GM13976 (cell line): ENCODE measurements around the gene RAB15.

Source experiments
- DNase-seq: peaks from one replicate; pipeline ENCODE4 v3.0.0; 2012; ENCODE audit warnings: low spot score
- in situ Hi-C: fragments of 300-500 bp; cut with MboI; formaldehyde crosslinking; loops from one replicate; pipeline ENCODE4 v1.12.0; 2022; ENCODE audit warnings: low sequenced_read_pairs, mixed read lengths, inconsistent platforms; ENCODE audit not compliant: unreplicated experiment
- TF ChIP-seq, protein P1 (sequence below): IDR thresholded peaks from 2 replicates; pipeline ENCODE4 v1.5.1; 2012; ENCODE audit warnings: borderline replicate concordance, mild to moderate bottlenecking; ENCODE audit not compliant: insufficient read depth; ENCODE audit errors: extremely low read depth, missing control alignments, control extremely low read depth

RAB15 gene

DNA sequence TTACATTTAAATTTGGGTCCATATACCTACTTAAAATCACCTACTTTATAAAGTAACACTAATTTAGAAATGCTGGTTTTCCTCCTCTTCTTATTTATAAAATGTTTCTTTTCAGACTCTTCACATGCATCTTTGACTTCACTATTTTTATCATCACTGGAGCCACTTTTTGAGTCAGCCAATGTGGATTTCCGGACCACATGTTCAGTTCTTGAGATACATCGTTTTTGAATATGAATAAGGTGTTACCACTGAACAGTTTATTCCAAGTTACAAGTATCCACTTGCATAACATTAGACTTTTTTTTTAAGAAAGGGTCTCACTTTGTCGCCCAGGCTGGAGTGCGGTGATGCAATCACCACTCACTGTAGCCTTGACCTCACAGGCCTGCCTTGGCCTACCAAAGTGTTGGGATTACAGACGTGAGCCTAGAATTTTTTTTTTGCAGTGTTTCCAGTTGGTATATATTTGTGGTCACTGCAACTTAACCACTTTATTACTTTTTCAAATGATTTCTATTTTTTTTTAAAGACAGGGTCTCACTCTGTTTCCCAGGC, 20.3 kb upstream of the RAB15 start:
- no peak for DNase-seq
- in situ Hi-C loops: loop anchor here (10.0 kb wide), 1 partner anchor 172 kb away; no protein-coding TSS in a partner anchor
- TF ChIP-seq, protein P1, sequence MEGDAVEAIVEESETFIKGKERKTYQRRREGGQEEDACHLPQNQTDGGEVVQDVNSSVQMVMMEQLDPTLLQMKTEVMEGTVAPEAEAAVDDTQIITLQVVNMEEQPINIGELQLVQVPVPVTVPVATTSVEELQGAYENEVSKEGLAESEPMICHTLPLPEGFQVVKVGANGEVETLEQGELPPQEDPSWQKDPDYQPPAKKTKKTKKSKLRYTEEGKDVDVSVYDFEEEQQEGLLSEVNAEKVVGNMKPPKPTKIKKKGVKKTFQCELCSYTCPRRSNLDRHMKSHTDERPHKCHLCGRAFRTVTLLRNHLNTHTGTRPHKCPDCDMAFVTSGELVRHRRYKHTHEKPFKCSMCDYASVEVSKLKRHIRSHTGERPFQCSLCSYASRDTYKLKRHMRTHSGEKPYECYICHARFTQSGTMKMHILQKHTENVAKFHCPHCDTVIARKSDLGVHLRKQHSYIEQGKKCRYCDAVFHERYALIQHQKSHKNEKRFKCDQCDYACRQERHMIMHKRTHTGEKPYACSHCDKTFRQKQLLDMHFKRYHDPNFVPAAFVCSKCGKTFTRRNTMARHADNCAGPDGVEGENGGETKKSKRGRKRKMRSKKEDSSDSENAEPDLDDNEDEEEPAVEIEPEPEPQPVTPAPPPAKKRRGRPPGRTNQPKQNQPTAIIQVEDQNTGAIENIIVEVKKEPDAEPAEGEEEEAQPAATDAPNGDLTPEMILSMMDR: no peak

GRCh38 chr14:64990939-64991338, 18.8 kb upstream of the RAB15 start:
- no peak for DNase-seq
- TF ChIP-seq, protein P1: no peak
- in situ Hi-C loops: loop anchor here (10.0 kb wide), 1 partner anchor 174 kb away; no protein-coding TSS in a partner anchor

GRCh38 chr14:64990296-64990695, 18.2 kb upstream of the RAB15 start:
- TF ChIP-seq, protein P1: no peak
- no peak for DNase-seq
- in situ Hi-C loops: loop anchor here (10.0 kb wide), 1 partner anchor 175 kb away; no protein-coding TSS in a partner anchor

- TF ChIP-seq, protein P1: no peak
- in situ Hi-C loops: no loop called here
- DNase-seq: no peak
Observed at GRCh38 chr14:64987438-64987767, 15.3 kb upstream of the RAB15 start.

DNA sequence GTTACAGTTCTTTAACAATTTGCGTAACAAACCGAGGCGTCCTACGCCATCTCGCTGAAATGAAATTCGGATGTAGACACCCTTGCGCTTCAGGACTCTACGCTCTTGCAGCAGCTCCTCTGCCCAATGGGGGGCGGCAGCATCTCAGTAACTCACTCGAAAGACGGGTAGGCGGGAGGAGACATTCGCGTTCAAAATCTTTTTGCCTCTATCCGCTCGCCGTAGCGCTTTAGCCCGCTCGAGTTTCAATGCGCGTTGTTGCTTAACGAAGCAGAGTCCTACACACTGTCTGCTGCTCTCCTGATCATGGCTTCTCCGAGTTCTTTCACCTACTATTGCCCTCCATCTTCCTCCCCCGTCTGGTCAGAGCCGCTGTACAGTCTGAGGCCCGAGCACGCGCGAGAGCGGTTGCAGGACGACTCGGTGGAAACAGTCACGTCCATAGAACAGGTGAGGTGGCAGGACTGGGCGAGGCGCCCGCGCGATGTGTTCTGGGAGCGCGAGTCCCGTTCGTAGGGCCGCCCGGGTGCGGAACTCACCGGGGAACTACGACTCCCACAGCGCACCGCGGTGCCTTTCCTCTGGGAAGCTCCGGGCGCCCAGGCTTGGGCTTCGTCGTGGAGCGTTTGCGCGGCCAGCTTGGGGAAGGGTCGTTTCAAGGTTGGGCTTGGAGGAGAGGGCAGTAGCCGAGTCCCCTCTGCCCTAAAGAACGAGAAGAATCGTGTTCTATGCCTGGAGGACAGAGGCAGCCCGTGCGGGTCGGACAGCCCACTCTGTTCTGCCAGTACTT, 14.7 kb upstream of the RAB15 start, which contains the start of gene FNTB:
FNTB (plus strand) TSS at position 248 of the 790 bp plus-strand sequence; CDS start at position 307, 59 bp downstream.
- TF ChIP-seq, protein P1: peak; percentile 97
- in situ Hi-C loops: no loop called here
- peak; percentile 94 for DNase-seq

DNA sequence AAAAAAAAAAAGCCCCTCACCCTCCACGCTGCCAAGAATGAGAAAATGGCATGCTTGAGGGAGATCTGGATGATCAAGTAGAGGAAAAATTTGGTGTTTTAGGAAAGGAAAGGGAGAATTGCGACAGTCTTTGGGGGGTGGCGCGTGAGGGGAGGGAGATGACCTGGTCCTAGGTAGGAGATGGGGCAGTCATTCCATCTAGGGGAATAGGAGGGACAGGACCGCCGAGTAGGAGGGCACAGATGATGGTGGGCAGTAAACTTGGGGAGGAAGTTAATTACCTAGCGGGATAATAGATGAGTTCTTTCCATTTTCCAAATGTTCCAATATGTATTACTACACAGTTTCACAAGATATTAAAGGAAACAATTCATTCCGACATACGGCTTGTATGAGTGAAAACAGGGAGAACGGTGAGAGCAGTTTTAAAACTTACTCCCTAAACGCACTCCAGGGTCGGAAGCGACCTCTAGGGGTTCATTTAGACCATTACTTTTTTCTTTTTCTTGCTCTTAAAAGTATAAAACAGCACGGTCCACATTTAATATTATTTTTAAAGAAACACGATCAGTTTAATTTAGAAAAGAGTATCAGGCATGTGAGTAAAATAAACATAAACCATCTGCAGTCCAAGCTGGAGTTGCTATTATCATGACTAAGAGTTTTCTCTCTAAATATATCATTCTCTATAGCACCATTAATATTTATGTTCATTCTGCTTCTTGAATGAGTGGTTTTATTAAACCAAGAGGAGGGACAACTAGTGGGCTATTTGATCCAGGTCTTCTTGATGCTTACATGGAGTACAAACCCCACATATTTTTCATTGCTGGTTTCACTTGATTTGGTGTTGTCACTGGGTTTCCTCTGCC, 11.5 kb upstream of the RAB15 start:
- in situ Hi-C loops: no loop called here
- peak; percentile 62 for DNase-seq
- TF ChIP-seq, protein P1: peak; percentile 54
